ENCODE measurements around the gene RNF225. TPM values are rescaled to one million over a fixed set of nuclear protein-coding genes. Genes with fewer than 3 reads are reported as not detected.
"Not testable (repeated sequence)": the region's sequence is repeated elsewhere in the genome, so short reads cannot be mapped to it uniquely, and the experiment has no call there.

RNF225 gene
- total RNA-seq, 2 experiments from 2014 or later = 1.7 to 2.1 TPM

DNA sequence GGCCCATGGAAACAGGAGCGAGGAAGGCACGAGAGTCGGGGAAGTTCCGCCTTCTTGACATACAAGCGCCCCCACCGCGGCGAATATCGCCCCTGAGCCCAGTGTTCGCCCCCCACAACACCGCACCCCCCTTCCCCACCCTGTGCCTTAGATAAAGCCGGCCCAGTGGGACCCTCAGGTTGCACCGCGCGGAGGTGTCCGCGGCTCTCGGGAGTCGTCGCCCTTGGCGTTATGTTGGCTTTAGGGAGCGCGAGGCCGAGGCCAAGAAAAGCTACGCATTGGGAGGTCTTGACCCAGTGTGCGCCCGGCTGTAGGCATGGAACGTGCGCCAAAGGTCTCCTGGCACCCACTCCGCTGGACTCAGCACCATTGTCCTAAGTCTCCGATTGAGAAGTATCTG is 45.1 kb downstream of the RNF225 start:
- ChIA-PET CTCF (ENCODE audit: unreplicated experiment) (no interaction called here), POLR2A (interaction anchor here (0.6 kb wide), 1 partner anchor 75 kb away, joined by 8 read pairs; no protein-coding TSS in a partner anchor)
- DNase-seq (ENCODE audit: low spot score) = no peak
- Histone ChIP-seq H3K9me3 (ENCODE audit: low read length) (no peaks in the 10 kb centered on the region), H2AFZ (ENCODE audit: low read length) (no peak overlapping the region), H3K27ac (ENCODE audit: low read depth, low read length, poor library complexity, severe bottlenecking) (no peak overlapping the region), H3K4me1 (ENCODE audit: insufficient read depth, low read length, poor library complexity, severe bottlenecking) (no peaks in the 10 kb centered on the region), H3K4me3 (ENCODE audit: low read depth, low read length, poor library complexity, severe bottlenecking) (no peak overlapping the region), H4K20me1 (ENCODE audit: insufficient read depth, low read length) (no peaks in the 10 kb centered on the region), H3K4me2 (ENCODE audit: low read length) (no peak overlapping the region), H3K36me3 (ENCODE audit: insufficient read depth, low read length) (no peaks in the 10 kb centered on the region), H3K79me2 (ENCODE audit: insufficient read depth, low read depth, low read length) (no peaks in the 10 kb centered on the region), H3K9me2 (ENCODE audit: insufficient read depth, low read length) (no peaks in the 10 kb centered on the region)
- no TSS peak for BruUV-seq (replicated peaks)
- intact Hi-C loops (cut with micrococcal nuclease; ENCODE audit: unreplicated experiment) = no loop called here
- TF ChIP-seq, protein P1, sequence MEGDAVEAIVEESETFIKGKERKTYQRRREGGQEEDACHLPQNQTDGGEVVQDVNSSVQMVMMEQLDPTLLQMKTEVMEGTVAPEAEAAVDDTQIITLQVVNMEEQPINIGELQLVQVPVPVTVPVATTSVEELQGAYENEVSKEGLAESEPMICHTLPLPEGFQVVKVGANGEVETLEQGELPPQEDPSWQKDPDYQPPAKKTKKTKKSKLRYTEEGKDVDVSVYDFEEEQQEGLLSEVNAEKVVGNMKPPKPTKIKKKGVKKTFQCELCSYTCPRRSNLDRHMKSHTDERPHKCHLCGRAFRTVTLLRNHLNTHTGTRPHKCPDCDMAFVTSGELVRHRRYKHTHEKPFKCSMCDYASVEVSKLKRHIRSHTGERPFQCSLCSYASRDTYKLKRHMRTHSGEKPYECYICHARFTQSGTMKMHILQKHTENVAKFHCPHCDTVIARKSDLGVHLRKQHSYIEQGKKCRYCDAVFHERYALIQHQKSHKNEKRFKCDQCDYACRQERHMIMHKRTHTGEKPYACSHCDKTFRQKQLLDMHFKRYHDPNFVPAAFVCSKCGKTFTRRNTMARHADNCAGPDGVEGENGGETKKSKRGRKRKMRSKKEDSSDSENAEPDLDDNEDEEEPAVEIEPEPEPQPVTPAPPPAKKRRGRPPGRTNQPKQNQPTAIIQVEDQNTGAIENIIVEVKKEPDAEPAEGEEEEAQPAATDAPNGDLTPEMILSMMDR (conservative IDR thresholded peaks at IDR 0.05; ENCODE audit: low read length) = no peak
- TF ChIP-seq EZH2phosphoT487 (IDR thresholded peaks at IDR 0.05; ENCODE audit: borderline replicate concordance, low read depth, low read length) = no peak

DNA sequence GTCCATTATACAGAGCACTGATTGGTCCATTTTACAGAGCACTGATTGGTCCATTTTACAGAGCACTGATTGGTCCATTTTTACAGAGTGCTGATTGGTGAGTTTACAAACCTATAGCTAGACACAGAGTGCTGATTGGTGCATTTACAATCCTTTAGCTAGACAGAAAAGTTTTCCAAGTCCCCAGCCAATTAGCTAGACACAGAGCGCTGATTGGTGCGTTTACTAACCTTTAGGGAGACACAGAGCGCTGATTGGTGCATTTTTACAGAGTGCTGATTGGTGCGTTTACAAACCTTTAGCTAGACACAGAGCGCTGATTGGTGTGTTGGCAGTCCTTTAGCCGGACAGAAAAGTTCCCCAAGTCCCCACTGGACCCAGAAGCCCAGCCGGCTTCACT is 47.5 kb downstream of the RNF225 start:
- BruUV-seq (replicated peaks); H3K4me3 ChIP-seq (ENCODE audit: low read depth, low read length, poor library complexity, severe bottlenecking); H3K36me3 ChIP-seq (ENCODE audit: insufficient read depth, low read length); intact Hi-C loops (cut with micrococcal nuclease; ENCODE audit: unreplicated experiment); POLR2A ChIA-PET; H3K9me3 ChIP-seq (ENCODE audit: low read length); CTCF ChIA-PET (ENCODE audit: unreplicated experiment); H4K20me1 ChIP-seq (ENCODE audit: insufficient read depth, low read length); H3K27ac ChIP-seq (ENCODE audit: low read depth, low read length, poor library complexity, severe bottlenecking); DNase-seq (ENCODE audit: low spot score); H2AFZ ChIP-seq (ENCODE audit: low read length); H3K9me2 ChIP-seq (ENCODE audit: insufficient read depth, low read length); H3K4me1 ChIP-seq (ENCODE audit: insufficient read depth, low read length, poor library complexity, severe bottlenecking); H3K4me2 ChIP-seq (ENCODE audit: low read length); H3K79me2 ChIP-seq (ENCODE audit: insufficient read depth, low read depth, low read length): not testable (repeated sequence)

Small RNA genes within 50 kb of the gene (microRNA-seq; reads per million reads assigned to microRNA genes)
- not detected for gene MIR4754 (ENCODE audit: borderline replicate concordance)

Small RNA genes within 50 kb of the gene (small RNA-seq; reads per million reads assigned to genes)
- gene MIR4754 (not detected), gene RNA5SP473 (0.57 reads per million, percentile 14 among the genes with 10 or more reads in this experiment)

Other genes starting within 250 kb of the RNF225 start
- 3.1 and 3.2 TPM in 2 replicates for gene ZNF329, start 244.9 kb upstream of the RNF225 start, total RNA-seq (2014; rRNA removed; shearing (Covaris generic))
- 3.1 and 3.4 TPM in 2 replicates for gene ZNF329, start 244.9 kb upstream of the RNF225 start, total RNA-seq (2022)
- gene ZNF274, start 212.6 kb upstream of the RNF225 start, total RNA-seq (2014; rRNA removed; shearing (Covaris generic)) = 36.4 and 68.3 TPM in 2 replicates
- gene ZNF274, start 212.6 kb upstream of the RNF225 start, total RNA-seq (2022) = 36.2 and 42.4 TPM in 2 replicates
- gene ZNF544, start 166.7 kb upstream of the RNF225 start, total RNA-seq (2014; rRNA removed; shearing (Covaris generic)) = 34.1 and 38.6 TPM in 2 replicates
- 31.0 and 37.3 TPM in 2 replicates for gene ZNF544, start 166.7 kb upstream of the RNF225 start, total RNA-seq (2022)
- gene ZNF8, start 116.7 kb upstream of the RNF225 start, total RNA-seq (2014; rRNA removed; shearing (Covaris generic)) = 7.3 and 7.8 TPM in 2 replicates
- gene ZNF8, start 116.7 kb upstream of the RNF225 start, total RNA-seq (2022) = 7.1 and 7.7 TPM in 2 replicates
- 61.7 and 79.6 TPM in 2 replicates for gene ERVK3-1, start 90.3 kb upstream of the RNF225 start, total RNA-seq (2014; rRNA removed; shearing (Covaris generic))
- 46.4 and 48.1 TPM in 2 replicates for gene ERVK3-1, start 90.3 kb upstream of the RNF225 start, total RNA-seq (2022)
- gene ZSCAN22, start 68.7 kb upstream of the RNF225 start, total RNA-seq (2014; rRNA removed; shearing (Covaris generic)) = 2.6 and 3.3 TPM in 2 replicates
- 3.7 and 5.1 TPM in 2 replicates for gene ZSCAN22, start 68.7 kb upstream of the RNF225 start, total RNA-seq (2022)
- 21.3 and 47.2 TPM in 2 replicates for gene A1BG, start 42.2 kb upstream of the RNF225 start, total RNA-seq (2014; rRNA removed; shearing (Covaris generic))
- gene A1BG, start 42.2 kb upstream of the RNF225 start, total RNA-seq (2022) = 24.5 and 26.9 TPM in 2 replicates
- gene ZNF497, start 32.9 kb upstream of the RNF225 start, total RNA-seq (2014; rRNA removed; shearing (Covaris generic)) = 2.8 and 3.6 TPM in 2 replicates
- 4.5 and 6.1 TPM in 2 replicates for gene ZNF497, start 32.9 kb upstream of the RNF225 start, total RNA-seq (2022)
- 1.8 and 3.0 TPM in 2 replicates for gene ZNF837, start 14.6 kb upstream of the RNF225 start, total RNA-seq (2014; rRNA removed; shearing (Covaris generic))
- 5.3 and 5.8 TPM in 2 replicates for gene ZNF837, start 14.6 kb upstream of the RNF225 start, total RNA-seq (2022)
- 3,315 and 3,333 TPM in 2 replicates for gene RPS5, start 8.4 kb upstream of the RNF225 start, total RNA-seq (2014; rRNA removed; shearing (Covaris generic))
- 1,573 and 1,607 TPM in 2 replicates for gene RPS5, start 8.4 kb upstream of the RNF225 start, total RNA-seq (2022)
- gene ZNF584, start 13.0 kb downstream of the RNF225 start, total RNA-seq (2014; rRNA removed; shearing (Covaris generic)) = 9.8 and 12.4 TPM in 2 replicates
- 7.6 and 10.4 TPM in 2 replicates for gene ZNF584, start 13.0 kb downstream of the RNF225 start, total RNA-seq (2022)
- not detected in 2 replicates for gene ZNF132, start 44.5 kb downstream of the RNF225 start, total RNA-seq (2014; rRNA removed; shearing (Covaris generic))
- not detected in 2 replicates for gene ZNF132, start 44.5 kb downstream of the RNF225 start, total RNA-seq (2022)
- gene ZNF324B, start 56.0 kb downstream of the RNF225 start, total RNA-seq (2014; rRNA removed; shearing (Covaris generic)) = 10.6 and 13.8 TPM in 2 replicates
- 13.5 and 14.5 TPM in 2 replicates for gene ZNF324B, start 56.0 kb downstream of the RNF225 start, total RNA-seq (2022)
- gene ZNF324, start 71.4 kb downstream of the RNF225 start, total RNA-seq (2014; rRNA removed; shearing (Covaris generic)) = 16.5 and 23.3 TPM in 2 replicates
- 11.9 and 13.2 TPM in 2 replicates for gene ZNF324, start 71.4 kb downstream of the RNF225 start, total RNA-seq (2022)
- gene ZNF446, start 80.7 kb downstream of the RNF225 start, total RNA-seq (2014; rRNA removed; shearing (Covaris generic)) = 8.0 and 9.9 TPM in 2 replicates
- 11.0 and 11.1 TPM in 2 replicates for gene ZNF446, start 80.7 kb downstream of the RNF225 start, total RNA-seq (2022)
- 28.0 and 44.1 TPM in 2 replicates for gene SLC27A5, start 116.3 kb downstream of the RNF225 start, total RNA-seq (2014; rRNA removed; shearing (Covaris generic))
- 29.4 and 29.8 TPM in 2 replicates for gene SLC27A5, start 116.3 kb downstream of the RNF225 start, total RNA-seq (2022)
- gene ZBTB45, start 124.2 kb downstream of the RNF225 start, total RNA-seq (2014; rRNA removed; shearing (Covaris generic)) = 6.7 and 10.7 TPM in 2 replicates
- 14.7 and 16.4 TPM in 2 replicates for gene ZBTB45, start 124.2 kb downstream of the RNF225 start, total RNA-seq (2022)
- 551 and 729 TPM in 2 replicates for gene TRIM28, start 148.4 kb downstream of the RNF225 start, total RNA-seq (2014; rRNA removed; shearing (Covaris generic))
- gene TRIM28, start 148.4 kb downstream of the RNF225 start, total RNA-seq (2022) = 601 and 603 TPM in 2 replicates
- gene CHMP2A, start 159.4 kb downstream of the RNF225 start, total RNA-seq (2014; rRNA removed; shearing (Covaris generic)) = 72.7 and 108 TPM in 2 replicates
- 101 and 112 TPM in 2 replicates for gene CHMP2A, start 159.4 kb downstream of the RNF225 start, total RNA-seq (2022)
- gene UBE2M, start 163.0 kb downstream of the RNF225 start, total RNA-seq (2014; rRNA removed; shearing (Covaris generic)) = 101 and 105 TPM in 2 replicates
- gene UBE2M, start 163.0 kb downstream of the RNF225 start, total RNA-seq (2022) = 117 and 130 TPM in 2 replicates
- gene MZF1, start 177.7 kb downstream of the RNF225 start, total RNA-seq (2014; rRNA removed; shearing (Covaris generic)) = 20.7 and 30.0 TPM in 2 replicates
- gene MZF1, start 177.7 kb downstream of the RNF225 start, total RNA-seq (2022) = 39.1 and 41.1 TPM in 2 replicates

Measured in OCI-LY7 (cell line).